CD4-positive, alpha-beta T cell (primary cell): ENCODE data around the gene ZNF600. TPM values are rescaled to one million over a fixed set of nuclear protein-coding genes. Genes with fewer than 3 reads are reported as not detected.
"Not testable (repeated sequence)": the region's sequence is repeated elsewhere in the genome, so short reads cannot be mapped to it uniquely, and the experiment has no call there.

ENCODE experiments used
- ATAC-seq: fragments of 200-7000 bp; cut with Tn5 transposase; one replicate; pipeline ENCODE4 v1.10.0; 2022; ENCODE audit warnings: mild to moderate bottlenecking; ENCODE audit not compliant: poor library complexity
- CTCF ChIA-PET: fragments of 350-600 bp; sonication (Branson Sonifier 250); formaldehyde crosslinking; loops from one replicate; lab custom pipeline; 2021; ENCODE audit warnings: antibody characterized with exemption, inconsistent platforms; lab: Charles Lee
- POLR2A ChIA-PET: fragments of 350-600 bp; sonication (Branson Sonifier 250); formaldehyde crosslinking; loops from one replicate; lab custom pipeline; 2021; ENCODE audit warnings: antibody characterized with exemption, inconsistent platforms; lab: Charles Lee
- DNase-seq, 14 experiments: peaks; one replicate each; pipeline ENCODE4 v3.0.0-alpha.2; 2013 to 2020; ENCODE audit warnings: mixed read lengths in 2 of 14
- H3K27ac ChIP-seq, 2 donors: one replicate each; pipeline versions ENCODE4 v1.5.1 to v1.7.0; 2013; ENCODE audit warnings: low read length in 2 of 2, low read depth in 1 of 2, mild to moderate bottlenecking in 1 of 2
- H3K27me3 ChIP-seq, 2 experiments: 1 replicate in 1 of 2; 2 replicates in 1 of 2; pipeline versions ENCODE4 v1.6.1 to v1.7.0; 2013; ENCODE audit warnings: low read length in 2 of 2, control low read depth in 1 of 2, mild to moderate bottlenecking in 1 of 2, moderate library complexity in 1 of 2; ENCODE audit not compliant: insufficient read depth in 2 of 2, control insufficient read depth in 1 of 2
- H3K36me3 ChIP-seq: one replicate; pipeline ENCODE4 v1.6.1; 2013; ENCODE audit warnings: low read length, control low read depth; ENCODE audit not compliant: insufficient read depth
- H3K4me1 ChIP-seq: one replicate; pipeline ENCODE4 v1.6.1; 2013; ENCODE audit warnings: low read length, control low read depth; ENCODE audit not compliant: insufficient read depth
- H3K4me3 ChIP-seq: one replicate; pipeline ENCODE4 v1.5.1; 2013; ENCODE audit warnings: mild to moderate bottlenecking, low read length, moderate library complexity
- H3K9me3 ChIP-seq, 2 experiments: 1 replicate in 1 of 2; 2 replicates in 1 of 2; pipeline versions ENCODE4 v1.6.1 to v1.7.0; 2013; ENCODE audit warnings: low read length in 2 of 2, mild to moderate bottlenecking in 2 of 2, control low read depth in 1 of 2, moderate library complexity in 1 of 2; ENCODE audit not compliant: control insufficient read depth in 1 of 2, insufficient read depth in 1 of 2
- H3K27ac Mint-ChIP-seq: one replicate; pipeline ENCODE4 v1.8.0; 2020; ENCODE audit warnings: mixed read lengths
- H3K27me3 Mint-ChIP-seq: one replicate; pipeline ENCODE4 v1.8.0; 2021; ENCODE audit warnings: mixed read lengths
- H3K36me3 Mint-ChIP-seq: one replicate; pipeline ENCODE4 v1.8.0; 2021; ENCODE audit warnings: low read depth, mixed read lengths
- H3K4me1 Mint-ChIP-seq: one replicate; pipeline ENCODE4 v1.8.0; 2021; ENCODE audit warnings: low read depth, mixed read lengths
- H3K4me3 Mint-ChIP-seq: one replicate; pipeline ENCODE4 v1.8.0; 2020; ENCODE audit warnings: mild to moderate bottlenecking, mixed read lengths
- H3K9me3 Mint-ChIP-seq: one replicate; pipeline ENCODE4 v1.8.0; 2020; ENCODE audit warnings: mixed read lengths
- CTCF ChIP-seq: fragments of 200-600 bp; IDR thresholded peaks from one replicate; pipeline ENCODE4 v1.8.0; 2022; ENCODE audit warnings: antibody characterized with exemption, mild to moderate bottlenecking
- intact Hi-C, 2 experiments: fragments of 100-400 bp; cut with DNase I in 1 of 2; cut with micrococcal nuclease in 1 of 2; formaldehyde crosslinking; loops; one replicate each; pipeline versions ENCODE4 v1.15.1 to v1.9.0; 2023 to 2025; cut with DNase I, micrococcal nuclease
- total RNA-seq, 174 experiments: library from RNA in 2 of 174; stranded (reverse) in 2 of 174; gene quantifications; one replicate each; pipeline ENCODE4 v1.2.3 and lab custom pipeline; 2021 to 2026

ZNF600 gene
- total RNA-seq, 2 experiments from 2014 or later, result 11.2 to 13.4 TPM

GRCh38 chr19:52735734-52736133 is 50.9 kb downstream of the ZNF600 start:
- H3K36me3 ChIP-seq, result no peaks in the 10 kb centered on the region
- H3K9me3 ChIP-seq, result peaks cover 0 to 12% of the 10 kb centered on the region in 2 experiments
- ChIA-PET POLR2A (interaction anchor here (1.2 kb wide), 2 partner anchors 134 to 466 kb away, joined by 3 to 4 read pairs; partner anchors contain the start of gene ZNF766), CTCF (interaction anchor here (0.6 to 0.8 kb wide), 5 partner anchors 36 to 487 kb away, joined by 3 to 5 read pairs (median 4); no protein-coding TSS in a partner anchor)
- Mint-ChIP-seq H3K4me1 (peaks cover 28% of the 10 kb centered on the region), H3K27me3 (no peaks in the 10 kb centered on the region), H3K9me3 (no peaks in the 10 kb centered on the region), H3K27ac (peak overlapping the region; percentile 96), H3K36me3 (peaks cover 25% of the 10 kb centered on the region), H3K4me3 (peak overlapping the region; percentile 95)
- DNase-seq (peak in 3 of 14 experiments; percentile 15 to 34 (median 28)), ATAC-seq (no peak)
- peak overlapping the region in 1 of 2 donors; percentile 93 for H3K27ac ChIP-seq
- TF ChIP-seq CTCF, result no peak
- no peaks in the 10 kb centered on the region for H3K27me3 ChIP-seq
- H3K4me3 ChIP-seq, result no peak overlapping the region
- H3K4me1 ChIP-seq, result peaks cover 23% of the 10 kb centered on the region
- intact Hi-C loops, result loop anchor here (1.0 to 10.0 kb wide), 10 partner anchors 45 to 598 kb away; partner anchors contain the start of genes ZNF160 (in 1 of the 2), ZNF616 (in 1 of the 2), ZNF665 (in 1 of the 2) and ZNF808 (in 1 of the 2)

- CTCF ChIA-PET, result interaction anchor here (0.6 to 0.8 kb wide), 4 partner anchors 36 to 487 kb away, joined by 3 to 5 read pairs (median 4); no protein-coding TSS in a partner anchor
- peaks cover 0 to 15% of the 10 kb centered on the region in 2 experiments for H3K9me3 ChIP-seq
- Mint-ChIP-seq H3K36me3 (peaks cover 28% of the 10 kb centered on the region), H3K27ac (peak within 1 kb of the TSS; percentile 96), H3K9me3 (no peaks in the 10 kb centered on the region), H3K4me3 (peak within 1 kb of the TSS; percentile 95), H3K4me1 (peaks cover 28% of the 10 kb centered on the region), H3K27me3 (no peaks in the 10 kb centered on the region)
- peak; percentile 98 to 100 (median 99) for DNase-seq
- peak; percentile 97 for ATAC-seq
- POLR2A ChIA-PET, result interaction anchor here (1.2 kb wide), 2 partner anchors 133 to 466 kb away, joined by 3 to 4 read pairs; partner anchors contain the start of gene ZNF766
- H3K27ac ChIP-seq, result peak within 1 kb of the TSS; percentile 74 to 93
- H3K4me3 ChIP-seq, result peak within 1 kb of the TSS; percentile 98
- TF ChIP-seq CTCF, result peak; percentile 70
- H3K36me3 ChIP-seq, result no peaks in the 10 kb centered on the region
- intact Hi-C loops, result loop anchor here (1.0 to 10.0 kb wide), 10 partner anchors 44 to 598 kb away; partner anchors contain the start of genes ZNF160 (in 1 of the 2), ZNF616 (in 1 of the 2), ZNF665 (in 1 of the 2) and ZNF808 (in 1 of the 2)
- H3K4me1 ChIP-seq, result peaks cover 23% of the 10 kb centered on the region
- H3K27me3 ChIP-seq, result no peaks in the 10 kb centered on the region
Measured at GRCh38 chr19:52734893-52735661, 51.5 kb downstream of the ZNF600 start, which contains the start of gene ZNF611. Gene ZNF611 (minus strand): TSS chr19:52735044. CDS start chr19:52715894, 19,150 bp downstream.

GRCh38 chr19:52734331-52734892 is 52.2 kb downstream of the ZNF600 start:
- Histone ChIP-seq H3K4me3 (peak overlapping the region; percentile 98), H3K4me1 (peaks cover 23% of the 10 kb centered on the region), H3K27me3 (no peaks in the 10 kb centered on the region), H3K36me3 (peaks cover 4% of the 10 kb centered on the region), H3K9me3 (peaks cover 0 to 16% of the 10 kb centered on the region in 2 experiments), H3K27ac (peak overlapping the region; percentile 74 to 93)
- H3K27ac Mint-ChIP-seq, result peak overlapping the region; percentile 96
- peaks cover 35% of the 10 kb centered on the region for H3K36me3 Mint-ChIP-seq
- no peak for TF ChIP-seq CTCF
- ATAC-seq, result peak; percentile 22
- H3K4me1 Mint-ChIP-seq, result peaks cover 34% of the 10 kb centered on the region
- no peaks in the 10 kb centered on the region for H3K27me3 Mint-ChIP-seq
- POLR2A ChIA-PET, result no interaction called here
- H3K4me3 Mint-ChIP-seq, result peak overlapping the region; percentile 95
- intact Hi-C loops, result loop anchor here in 1 of 2 experiments (2.0 to 10.0 kb wide), 3 partner anchors 44 to 208 kb away; partner anchors contain the start of genes ZNF808 and ZNF888
- peak in 1 of 14 experiments; percentile 45 for DNase-seq
- no peaks in the 10 kb centered on the region for H3K9me3 Mint-ChIP-seq
- CTCF ChIA-PET, result no interaction called here

- H3K27me3 Mint-ChIP-seq, ATAC-seq, H3K4me3 Mint-ChIP-seq, H3K4me3 ChIP-seq, H3K27ac ChIP-seq, POLR2A ChIA-PET, H3K9me3 Mint-ChIP-seq, H3K4me1 ChIP-seq, CTCF ChIA-PET, H3K27ac Mint-ChIP-seq, H3K4me1 Mint-ChIP-seq, DNase-seq, H3K27me3 ChIP-seq: not testable (repeated sequence)
- intact Hi-C loops, result loop anchor here in 1 of 2 experiments (1.0 kb wide), 1 partner anchor 34 kb away; no protein-coding TSS in a partner anchor
- Histone ChIP-seq H3K36me3 (peaks cover 55% of the 10 kb centered on the region), H3K9me3 (peaks cover 0 to 30% of the 10 kb centered on the region in 2 experiments)
- peaks cover 92% of the 10 kb centered on the region for H3K36me3 Mint-ChIP-seq
Measured at GRCh38 chr19:52726051-52726450, 60.5 kb downstream of the ZNF600 start.
